Ishikawa (cell line): ENCODE measurements around the gene RNF157.

Source experiments
- CEBPB ChIP-seq: IDR thresholded peaks from 2 replicates; pipeline ENCODE4 v1.6.1; 2012
- CREB1 ChIP-seq: IDR thresholded peaks from 2 replicates; pipeline ENCODE4 v1.6.1; 2012; ENCODE audit warnings: low read depth
- EGR1 ChIP-seq: IDR thresholded peaks from 2 replicates; pipeline ENCODE4 v1.6.1; 2012
- EP300 ChIP-seq: IDR thresholded peaks from 2 replicates; pipeline ENCODE4 v1.6.1; 2012; ENCODE audit warnings: borderline replicate concordance
- FOXM1 ChIP-seq: IDR thresholded peaks from 2 replicates; pipeline ENCODE4 v1.6.1; 2012; ENCODE audit warnings: low read depth, borderline replicate concordance
- NFIC ChIP-seq: IDR thresholded peaks from 2 replicates; pipeline ENCODE4 v1.6.1; 2012
- RAD21 ChIP-seq: IDR thresholded peaks from 2 replicates; pipeline ENCODE4 v1.6.1; 2012; ENCODE audit warnings: low read depth
- TAF1 ChIP-seq: IDR thresholded peaks from 2 replicates; pipeline ENCODE4 v1.6.1; 2012; ENCODE audit warnings: low read depth, mild to moderate bottlenecking
- TCF12 ChIP-seq: IDR thresholded peaks from 2 replicates; pipeline ENCODE4 v1.6.1; 2012; ENCODE audit warnings: low read depth
- TEAD4 ChIP-seq: IDR thresholded peaks from 2 replicates; pipeline ENCODE4 v1.6.1; 2012
- YY1 ChIP-seq: IDR thresholded peaks from 2 replicates; pipeline ENCODE4 v1.6.1; 2012; ENCODE audit warnings: low read depth
- ZBTB7A ChIP-seq: IDR thresholded peaks from 2 replicates; pipeline ENCODE4 v1.6.1; 2012; ENCODE audit warnings: low read depth
- TF ChIP-seq, protein P1 (sequence below): IDR thresholded peaks from 2 replicates; pipeline ENCODE4 v1.6.1; 2012; ENCODE audit warnings: low read depth, mild to moderate bottlenecking
- TF ChIP-seq, protein P2 (sequence below): IDR thresholded peaks from 2 replicates; pipeline ENCODE4 v1.6.1; 2012
- TF ChIP-seq, protein P3 (sequence below): IDR thresholded peaks from 2 replicates; pipeline ENCODE4 v1.6.1; 2012

The RNF157 gene

DNA sequence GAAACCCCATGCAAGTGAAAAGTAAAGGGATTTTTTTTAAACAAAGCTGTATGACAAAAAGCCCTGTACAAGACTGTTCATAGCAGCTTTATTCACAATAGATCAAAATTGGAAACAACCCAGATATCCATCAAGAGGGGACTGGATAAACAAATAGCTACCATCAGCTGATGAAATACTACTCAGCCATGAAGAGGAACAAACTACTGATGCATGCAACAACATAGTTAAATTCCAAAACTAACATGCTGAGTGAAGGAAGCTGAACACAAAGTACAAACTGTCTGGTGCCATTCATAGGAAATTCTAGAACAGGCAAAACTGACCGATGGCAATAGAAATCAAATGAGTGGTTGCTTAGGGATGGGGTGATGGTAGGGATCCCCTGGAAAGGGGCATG is 114.4 kb downstream of the RNF157 start:
- TF ChIP-seq CREB1: no peak
- no peak for TF ChIP-seq TCF12
- no peak for TF ChIP-seq TAF1
- TF ChIP-seq, protein P1, sequence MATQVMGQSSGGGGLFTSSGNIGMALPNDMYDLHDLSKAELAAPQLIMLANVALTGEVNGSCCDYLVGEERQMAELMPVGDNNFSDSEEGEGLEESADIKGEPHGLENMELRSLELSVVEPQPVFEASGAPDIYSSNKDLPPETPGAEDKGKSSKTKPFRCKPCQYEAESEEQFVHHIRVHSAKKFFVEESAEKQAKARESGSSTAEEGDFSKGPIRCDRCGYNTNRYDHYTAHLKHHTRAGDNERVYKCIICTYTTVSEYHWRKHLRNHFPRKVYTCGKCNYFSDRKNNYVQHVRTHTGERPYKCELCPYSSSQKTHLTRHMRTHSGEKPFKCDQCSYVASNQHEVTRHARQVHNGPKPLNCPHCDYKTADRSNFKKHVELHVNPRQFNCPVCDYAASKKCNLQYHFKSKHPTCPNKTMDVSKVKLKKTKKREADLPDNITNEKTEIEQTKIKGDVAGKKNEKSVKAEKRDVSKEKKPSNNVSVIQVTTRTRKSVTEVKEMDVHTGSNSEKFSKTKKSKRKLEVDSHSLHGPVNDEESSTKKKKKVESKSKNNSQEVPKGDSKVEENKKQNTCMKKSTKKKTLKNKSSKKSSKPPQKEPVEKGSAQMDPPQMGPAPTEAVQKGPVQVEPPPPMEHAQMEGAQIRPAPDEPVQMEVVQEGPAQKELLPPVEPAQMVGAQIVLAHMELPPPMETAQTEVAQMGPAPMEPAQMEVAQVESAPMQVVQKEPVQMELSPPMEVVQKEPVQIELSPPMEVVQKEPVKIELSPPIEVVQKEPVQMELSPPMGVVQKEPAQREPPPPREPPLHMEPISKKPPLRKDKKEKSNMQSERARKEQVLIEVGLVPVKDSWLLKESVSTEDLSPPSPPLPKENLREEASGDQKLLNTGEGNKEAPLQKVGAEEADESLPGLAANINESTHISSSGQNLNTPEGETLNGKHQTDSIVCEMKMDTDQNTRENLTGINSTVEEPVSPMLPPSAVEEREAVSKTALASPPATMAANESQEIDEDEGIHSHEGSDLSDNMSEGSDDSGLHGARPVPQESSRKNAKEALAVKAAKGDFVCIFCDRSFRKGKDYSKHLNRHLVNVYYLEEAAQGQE: no peak
- no peak for TF ChIP-seq FOXM1
- no peak for TF ChIP-seq YY1
- no peak for TF ChIP-seq NFIC
- no peak for TF ChIP-seq CEBPB
- TF ChIP-seq TEAD4: no peak
- TF ChIP-seq RAD21: no peak
- TF ChIP-seq EP300: no peak
- TF ChIP-seq, protein P2, sequence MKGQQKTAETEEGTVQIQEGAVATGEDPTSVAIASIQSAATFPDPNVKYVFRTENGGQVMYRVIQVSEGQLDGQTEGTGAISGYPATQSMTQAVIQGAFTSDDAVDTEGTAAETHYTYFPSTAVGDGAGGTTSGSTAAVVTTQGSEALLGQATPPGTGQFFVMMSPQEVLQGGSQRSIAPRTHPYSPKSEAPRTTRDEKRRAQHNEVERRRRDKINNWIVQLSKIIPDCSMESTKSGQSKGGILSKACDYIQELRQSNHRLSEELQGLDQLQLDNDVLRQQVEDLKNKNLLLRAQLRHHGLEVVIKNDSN: no peak
- TF ChIP-seq, protein P3, sequence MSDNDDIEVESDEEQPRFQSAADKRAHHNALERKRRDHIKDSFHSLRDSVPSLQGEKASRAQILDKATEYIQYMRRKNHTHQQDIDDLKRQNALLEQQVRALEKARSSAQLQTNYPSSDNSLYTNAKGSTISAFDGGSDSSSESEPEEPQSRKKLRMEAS: no peak
- no peak for TF ChIP-seq ZBTB7A
- TF ChIP-seq EGR1: no peak

DNA sequence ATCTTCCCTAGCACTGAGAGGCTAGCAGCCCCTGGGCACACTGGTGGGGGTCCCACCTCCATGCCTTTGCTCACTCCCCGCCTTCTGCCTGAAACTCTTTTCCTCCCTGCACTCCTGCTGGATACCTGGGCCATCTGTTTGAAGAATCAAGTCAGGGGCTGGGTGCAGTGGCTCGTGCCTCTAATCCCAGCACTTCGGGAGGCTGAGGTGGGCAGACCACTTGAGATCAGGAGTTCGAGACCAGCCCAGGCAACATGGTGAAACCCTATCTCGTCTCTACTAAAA is 115.0 kb downstream of the RNF157 start:
- TF ChIP-seq RAD21 (no peak), FOXM1 (no peak), CREB1 (no peak)
- TF ChIP-seq, protein P1: no peak

DNA sequence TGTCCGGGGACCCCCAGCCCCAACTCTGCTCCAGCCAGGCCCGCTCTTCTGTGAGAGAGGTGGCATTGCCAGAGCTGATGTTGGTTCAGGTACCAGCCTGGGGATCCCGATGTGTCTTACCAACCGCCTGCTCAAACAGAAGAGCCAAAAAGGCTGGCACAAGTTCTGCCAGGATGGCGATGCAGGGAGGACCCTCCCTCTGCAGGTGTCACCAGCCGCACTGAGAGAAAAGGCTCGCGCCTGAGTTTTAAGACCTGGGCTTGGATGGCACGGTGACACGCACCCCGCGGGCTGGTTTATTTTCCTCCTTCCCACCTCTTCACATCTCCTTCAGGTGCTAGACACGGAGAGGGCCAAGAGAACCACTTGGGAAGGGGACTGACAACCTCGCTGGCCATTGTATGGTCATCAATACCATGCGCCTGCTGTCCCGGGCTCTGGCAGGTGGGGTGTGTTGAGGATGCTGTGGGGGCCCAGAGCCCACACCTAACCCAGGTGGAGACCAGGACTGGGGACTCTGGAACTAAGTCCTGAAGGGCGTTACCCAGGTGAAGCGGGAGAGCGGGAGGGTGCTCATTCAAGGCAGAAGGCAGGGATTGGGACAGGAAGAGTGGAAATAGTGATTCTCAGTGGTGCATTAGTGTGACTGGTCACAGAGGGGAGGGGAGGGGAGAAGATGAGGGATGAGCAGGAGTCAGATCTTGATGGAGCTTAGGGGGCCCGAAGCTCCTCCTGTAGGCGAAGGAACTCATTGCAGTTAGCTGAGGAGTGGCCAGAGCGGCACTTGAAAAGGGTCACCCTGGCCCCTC is 115.5 kb downstream of the RNF157 start:
- TF ChIP-seq EGR1: no peak
- TF ChIP-seq YY1: no peak
- no peak for TF ChIP-seq TCF12
- TF ChIP-seq TEAD4: no peak
- TF ChIP-seq NFIC: no peak
- no peak for TF ChIP-seq RAD21
- TF ChIP-seq, protein P2: no peak
- no peak for TF ChIP-seq CEBPB
- no peak for TF ChIP-seq EP300
- TF ChIP-seq, protein P1: no peak
- TF ChIP-seq CREB1: no peak
- TF ChIP-seq, protein P3: no peak

DNA sequence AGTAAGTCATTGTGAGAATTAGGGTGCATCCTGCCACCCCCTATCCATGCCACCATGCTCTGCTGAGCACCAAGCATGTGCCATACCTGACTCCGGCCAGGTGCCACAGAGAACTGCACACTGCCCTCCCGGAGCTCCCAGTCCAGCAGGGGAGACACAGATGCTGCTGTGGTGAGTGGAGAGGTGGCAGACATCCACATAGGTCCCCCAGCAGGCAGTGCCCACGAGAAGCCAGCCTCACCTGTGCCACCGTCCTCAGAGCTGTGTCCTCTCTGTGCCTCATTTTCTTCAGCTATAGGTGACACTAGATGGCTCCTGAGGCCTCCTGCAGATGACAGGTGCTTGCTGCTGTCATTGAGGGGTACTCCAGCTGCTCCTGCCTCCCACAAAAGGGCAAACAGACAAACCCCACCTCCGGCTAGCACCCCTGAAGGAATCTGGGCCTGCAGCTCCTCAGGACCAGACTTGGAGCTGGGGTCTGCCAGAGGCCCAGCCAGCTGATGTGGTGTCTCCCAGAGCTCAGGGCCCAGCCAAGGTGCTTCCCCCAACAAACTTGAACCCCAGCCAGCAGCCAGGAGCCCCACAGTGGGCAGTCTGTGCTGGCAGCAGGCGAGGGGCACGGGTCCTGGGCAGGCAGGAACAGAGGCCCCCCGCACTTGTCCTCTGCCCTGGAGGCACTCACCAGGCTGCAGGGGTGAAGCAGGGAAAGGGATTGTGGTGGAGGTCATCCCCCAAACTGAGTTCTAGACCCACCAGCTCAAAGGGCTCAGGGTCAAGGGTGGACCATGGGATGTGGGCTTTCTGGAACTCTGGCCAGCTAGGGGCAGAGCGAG is 116.3 kb downstream of the RNF157 start:
- peak; percentile 31; the same call in 1 of the 2 replicates for TF ChIP-seq RAD21
- no peak for TF ChIP-seq NFIC
- no peak for TF ChIP-seq EGR1
- TF ChIP-seq TEAD4: no peak
- no peak for TF ChIP-seq ZBTB7A
- TF ChIP-seq, protein P3: no peak
